Measurements from ENCODE around the gene WDR47.
"Not testable (repeated sequence)": the region's sequence is repeated elsewhere in the genome, so short reads cannot be mapped to it uniquely, and the experiment has no call there.

The WDR47 gene

GRCh38 chr1:108927565-108927964 lies 114.3 kb downstream of the WDR47 start:
- DNase-seq (ENCODE audit: low spot score in 2 of 2); H3K9me3 ChIP-seq; H3K4me3 ChIP-seq; in situ Hi-C loops (cut with MboI; ENCODE audit: low sequenced_read_pairs); H3K4me1 ChIP-seq; H3K27me3 ChIP-seq (ENCODE audit: low read depth): not testable (repeated sequence)
- peaks cover 79% of the 10 kb centered on the region for H3K36me3 ChIP-seq (replicated peaks)

DNA sequence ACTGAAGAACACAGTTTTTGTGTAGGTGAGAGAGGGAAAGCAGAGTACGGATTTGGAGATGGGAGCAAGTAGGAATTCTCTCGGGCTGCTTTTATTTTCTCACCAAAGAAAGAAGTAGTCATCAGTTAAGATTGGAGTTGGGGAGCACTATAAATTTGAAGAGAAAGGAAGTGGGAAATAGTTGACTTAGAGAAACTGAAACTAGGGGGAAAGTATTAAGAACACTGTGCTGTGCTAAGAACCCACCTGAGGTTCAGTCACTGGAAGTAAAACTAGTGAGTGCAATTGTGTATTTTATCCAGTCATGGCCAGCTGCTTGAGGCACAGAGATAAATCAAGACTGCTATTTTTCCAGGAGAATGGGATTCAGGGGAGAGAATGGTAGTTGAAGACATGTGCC lies 116.0 kb downstream of the WDR47 start:
- H3K4me3 ChIP-seq, result no peak overlapping the region
- DNase-seq (ENCODE audit: low spot score in 2 of 2), result no peak
- H3K27me3 ChIP-seq (ENCODE audit: low read depth), result no peaks in the 10 kb centered on the region
- in situ Hi-C loops (cut with MboI; ENCODE audit: low sequenced_read_pairs), result no loop called here
- H3K9me3 ChIP-seq, result no peaks in the 10 kb centered on the region
- no peaks in the 10 kb centered on the region for H3K4me1 ChIP-seq
- H3K36me3 ChIP-seq (replicated peaks), result peaks cover 67% of the 10 kb centered on the region
